HepG2 (cell line): ENCODE data around the gene VAMP5. TPM values are rescaled to one million over a fixed set of nuclear protein-coding genes. Genes with fewer than 3 reads are reported as not detected.
A peak's percentile ranks its signal among the peaks of the same experiment; 100 is the strongest.

Experiments used
- AKAP8 ChIP-seq: sonication (generic); formaldehyde crosslinking; IDR thresholded peaks from 2 replicates; pipeline ENCODE4 v1.5.1; 2020; ENCODE audit warnings: mild to moderate bottlenecking, missing genetic modification reagents
- ARID4A ChIP-seq: sonication (generic); formaldehyde crosslinking; IDR thresholded peaks from 2 replicates; pipeline ENCODE4 v1.5.0; 2020; ENCODE audit warnings: mild to moderate bottlenecking, missing genetic modification reagents, borderline replicate concordance
- DR1 ChIP-seq: sonication (generic); formaldehyde crosslinking; IDR thresholded peaks from 2 replicates; pipeline ENCODE4 v1.8.0; 2021; ENCODE audit warnings: mild to moderate bottlenecking, missing genetic modification reagents, inconsistent platforms
- IRF2 ChIP-seq: IDR thresholded peaks from 2 replicates; pipeline ENCODE4 v1.6.1; 2018; ENCODE audit warnings: missing genetic modification reagents, missing compliant biosample characterization
- NFE2L1 ChIP-seq: sonication (generic); formaldehyde crosslinking; IDR thresholded peaks from 2 replicates; pipeline ENCODE4 v1.4.0; 2020; ENCODE audit warnings: missing genetic modification reagents, mild to moderate bottlenecking, borderline replicate concordance
- ONECUT2 ChIP-seq: sonication (generic); formaldehyde crosslinking; IDR thresholded peaks from 2 replicates; pipeline ENCODE4 v1.4.0; 2020; ENCODE audit warnings: missing genetic modification reagents
- RFX3 ChIP-seq: IDR thresholded peaks from 2 replicates; pipeline ENCODE4 v1.6.1; 2016; ENCODE audit warnings: missing biosample characterization, missing genetic modification reagents
- RXRB ChIP-seq: IDR thresholded peaks from 2 replicates; pipeline ENCODE4 v1.6.1; 2016; ENCODE audit warnings: borderline replicate concordance, missing genetic modification reagents, missing compliant biosample characterization
- SAP130 ChIP-seq: IDR thresholded peaks from 2 replicates; pipeline ENCODE4 v1.6.1; 2016; ENCODE audit warnings: low read depth
- SMARCC2 ChIP-seq: fragments of 450-650 bp; IDR thresholded peaks from 2 replicates; pipeline ENCODE4 v1.6.1; 2017; ENCODE audit warnings: antibody characterized with exemption, mild to moderate bottlenecking
- YEATS2 ChIP-seq: sonication (generic); formaldehyde crosslinking; IDR thresholded peaks from 2 replicates; pipeline ENCODE4 v1.4.0; 2020; ENCODE audit warnings: missing genetic modification reagents, borderline replicate concordance
- ZFP36 ChIP-seq: fragments of 150-350 bp; IDR thresholded peaks from 2 replicates; pipeline ENCODE4 v1.6.1; 2018; ENCODE audit warnings: borderline replicate concordance, low read length, low read depth; ENCODE audit not compliant: partially characterized antibody
- ZNF136 ChIP-seq: sonication (generic); formaldehyde crosslinking; IDR thresholded peaks from 2 replicates; pipeline ENCODE4 v1.8.1; 2022; ENCODE audit warnings: low read depth, mild to moderate bottlenecking, moderate library complexity, missing genetic modification reagents
- ZNF317 ChIP-seq: sonication (generic); formaldehyde crosslinking; IDR thresholded peaks from 2 replicates; pipeline ENCODE4 v1.5.0; 2020; ENCODE audit warnings: mild to moderate bottlenecking, missing genetic modification reagents
- ZNF614 ChIP-seq: IDR thresholded peaks from 2 replicates; pipeline ENCODE4 v1.6.1; 2018; ENCODE audit warnings: missing biosample characterization, missing genetic modification reagents, inconsistent platforms, borderline replicate concordance
- ZNF720 ChIP-seq: sonication (generic); formaldehyde crosslinking; IDR thresholded peaks from 2 replicates; pipeline ENCODE4 v1.4.0; 2020; ENCODE audit warnings: missing genetic modification reagents
- ZNF782 ChIP-seq: sonication (generic); formaldehyde crosslinking; IDR thresholded peaks from 2 replicates; pipeline ENCODE4 v1.4.0; 2020; ENCODE audit warnings: missing genetic modification reagents, mild to moderate bottlenecking, borderline replicate concordance
- polyA plus RNA-seq, 8 experiments: library from polyadenylated mRNA; depleted of rRNA in 3 of 8; stranded (reverse) in 7 of 8; unstranded in 1 of 8; fragments of >200 nt; fragmentation: Illumina TruSeq in 4 of 8; extraction: Trizol in 4 of 8; gene quantifications; 2 replicates each; pipeline versions ENCODE4 v1.2.1 to v1.2.3, GENCODE V29; 2011 to 2016; ENCODE audit warnings: low read depth in 4 of 8, missing spikeins in 1 of 8, mixed read lengths in 1 of 8; ENCODE audit not compliant: insufficient read depth in 1 of 8
- total RNA-seq, 5 experiments: library from RNA; depleted of rRNA; stranded (reverse); fragments of >200 nt; fragmentation: Illumina TruSeq; extraction: Trizol; gene quantifications; 2 replicates each; pipeline ENCODE4 v1.2.3, GENCODE V29; 2016; ENCODE audit warnings: low read depth in 1 of 5
- TF ChIP-seq, protein P1 (sequence below): sonication (generic); formaldehyde crosslinking; conservative IDR thresholded peaks from 2 replicates; pipeline ENCODE4 v1.4.0; 2020; ENCODE audit warnings: missing genetic modification reagents
- TF ChIP-seq, protein P2 (sequence below): sonication (generic); formaldehyde crosslinking; IDR thresholded peaks from 2 replicates; pipeline ENCODE4 v1.4.0; 2020; ENCODE audit warnings: missing genetic modification reagents, borderline replicate concordance

The VAMP5 gene
- total and polyA plus RNA-seq, 2 of the 13 experiments (the other 11 are each of a cell fraction or from before 2014, with no cell fraction given): 7.2 to 56.7 TPM

- peak; percentile 42; the same call in 1 of the 2 replicates for TF ChIP-seq ARID4A (CRISPR knock-in tag)
- peak; percentile 40; the same call in 1 of the 2 replicates for TF ChIP-seq YEATS2 (CRISPR knock-in tag)
- TF ChIP-seq IRF2 (CRISPR knock-in tag): peak; percentile 46
- TF ChIP-seq ZNF720 (CRISPR knock-in tag): no peak
- TF ChIP-seq NFE2L1: no peak
- peak; percentile 94 for TF ChIP-seq SAP130 (CRISPR knock-in tag)
- peak; percentile 89 for TF ChIP-seq RXRB (CRISPR knock-in tag)
- TF ChIP-seq SMARCC2: no peak
- TF ChIP-seq, protein P1, sequence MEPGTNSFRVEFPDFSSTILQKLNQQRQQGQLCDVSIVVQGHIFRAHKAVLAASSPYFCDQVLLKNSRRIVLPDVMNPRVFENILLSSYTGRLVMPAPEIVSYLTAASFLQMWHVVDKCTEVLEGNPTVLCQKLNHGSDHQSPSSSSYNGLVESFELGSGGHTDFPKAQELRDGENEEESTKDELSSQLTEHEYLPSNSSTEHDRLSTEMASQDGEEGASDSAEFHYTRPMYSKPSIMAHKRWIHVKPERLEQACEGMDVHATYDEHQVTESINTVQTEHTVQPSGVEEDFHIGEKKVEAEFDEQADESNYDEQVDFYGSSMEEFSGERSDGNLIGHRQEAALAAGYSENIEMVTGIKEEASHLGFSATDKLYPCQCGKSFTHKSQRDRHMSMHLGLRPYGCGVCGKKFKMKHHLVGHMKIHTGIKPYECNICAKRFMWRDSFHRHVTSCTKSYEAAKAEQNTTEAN (CRISPR knock-in tag): 0 out of 2 replicates have a peak, but pooled peaks have one; percentile 22
- 0 out of 2 replicates have a peak, but pooled peaks have one; percentile 62 for TF ChIP-seq ZNF136 (CRISPR knock-in tag)
- no peak for TF ChIP-seq DR1
- 0 out of 2 replicates have a peak, but pooled peaks have one; percentile 44 for TF ChIP-seq ZNF614 (CRISPR knock-in tag)
- TF ChIP-seq AKAP8: peak; percentile 69; the same call in 1 of the 2 replicates
- TF ChIP-seq ZNF317: 0 out of 2 replicates have a peak, but pooled peaks have one; percentile 19
- TF ChIP-seq ZFP36: no peak
- no peak for TF ChIP-seq RFX3 (CRISPR knock-in tag)
- TF ChIP-seq, protein P2, sequence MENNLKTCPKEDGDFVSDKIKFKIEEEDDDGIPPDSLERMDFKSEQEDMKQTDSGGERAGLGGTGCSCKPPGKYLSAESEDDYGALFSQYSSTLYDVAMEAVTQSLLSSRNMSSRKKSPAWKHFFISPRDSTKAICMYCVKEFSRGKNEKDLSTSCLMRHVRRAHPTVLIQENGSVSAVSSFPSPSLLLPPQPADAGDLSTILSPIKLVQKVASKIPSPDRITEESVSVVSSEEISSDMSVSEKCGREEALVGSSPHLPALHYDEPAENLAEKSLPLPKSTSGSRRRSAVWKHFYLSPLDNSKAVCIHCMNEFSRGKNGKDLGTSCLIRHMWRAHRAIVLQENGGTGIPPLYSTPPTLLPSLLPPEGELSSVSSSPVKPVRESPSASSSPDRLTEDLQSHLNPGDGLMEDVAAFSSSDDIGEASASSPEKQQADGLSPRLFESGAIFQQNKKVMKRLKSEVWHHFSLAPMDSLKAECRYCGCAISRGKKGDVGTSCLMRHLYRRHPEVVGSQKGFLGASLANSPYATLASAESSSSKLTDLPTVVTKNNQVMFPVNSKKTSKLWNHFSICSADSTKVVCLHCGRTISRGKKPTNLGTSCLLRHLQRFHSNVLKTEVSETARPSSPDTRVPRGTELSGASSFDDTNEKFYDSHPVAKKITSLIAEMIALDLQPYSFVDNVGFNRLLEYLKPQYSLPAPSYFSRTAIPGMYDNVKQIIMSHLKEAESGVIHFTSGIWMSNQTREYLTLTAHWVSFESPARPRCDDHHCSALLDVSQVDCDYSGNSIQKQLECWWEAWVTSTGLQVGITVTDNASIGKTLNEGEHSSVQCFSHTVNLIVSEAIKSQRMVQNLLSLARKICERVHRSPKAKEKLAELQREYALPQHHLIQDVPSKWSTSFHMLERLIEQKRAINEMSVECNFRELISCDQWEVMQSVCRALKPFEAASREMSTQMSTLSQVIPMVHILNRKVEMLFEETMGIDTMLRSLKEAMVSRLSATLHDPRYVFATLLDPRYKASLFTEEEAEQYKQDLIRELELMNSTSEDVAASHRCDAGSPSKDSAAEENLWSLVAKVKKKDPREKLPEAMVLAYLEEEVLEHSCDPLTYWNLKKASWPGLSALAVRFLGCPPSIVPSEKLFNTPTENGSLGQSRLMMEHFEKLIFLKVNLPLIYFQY (CRISPR knock-in tag): peak; percentile 75; the same call in 1 of the 2 replicates
- TF ChIP-seq ZNF782 (CRISPR knock-in tag): no peak
- no peak for TF ChIP-seq ONECUT2 (CRISPR knock-in tag)
Observed at GRCh38 chr2:85589982-85590791, 6.0 kb downstream of the VAMP5 start (continued).
